Activated B cell treated with CpG ODN at 0.5 μM for 24 hours (primary cell): Measurements from ENCODE around the gene HELZ. TPM values are rescaled to one million over a fixed set of nuclear protein-coding genes. Genes with fewer than 3 reads are reported as not detected.

Experiments
- ATAC-seq: fragments of 200-7000 bp; cut with Tn5 transposase; one replicate; pipeline ENCODE4 v1.10.0; 2021; ENCODE audit warnings: low read depth, mild to moderate bottlenecking, moderate library complexity
- CTCF ChIA-PET: fragments of 350-600 bp; sonication (Branson Sonifier 250); formaldehyde crosslinking; loops from one replicate; lab custom pipeline; 2021; ENCODE audit warnings: antibody characterized with exemption; lab: Charles Lee
- POLR2A ChIA-PET: fragments of 350-600 bp; sonication (Branson Sonifier 250); formaldehyde crosslinking; loops from one replicate; lab custom pipeline; 2021; ENCODE audit warnings: antibody characterized with exemption; lab: Charles Lee
- DNase-seq: peaks from one replicate; pipeline ENCODE4 v3.0.0; 2022
- H3K27ac Mint-ChIP-seq: one replicate; pipeline ENCODE4 v1.8.0; 2020; ENCODE audit warnings: mixed read lengths
- H3K27me3 Mint-ChIP-seq: one replicate; pipeline ENCODE4 v1.8.0; 2021; ENCODE audit warnings: mixed read lengths
- H3K36me3 Mint-ChIP-seq: one replicate; pipeline ENCODE4 v1.8.0; 2021; ENCODE audit warnings: low read depth, mixed read lengths
- H3K4me1 Mint-ChIP-seq: one replicate; pipeline ENCODE4 v1.8.0; 2021; ENCODE audit warnings: mixed read lengths
- H3K4me3 Mint-ChIP-seq: one replicate; pipeline ENCODE4 v1.8.0; 2020; ENCODE audit warnings: mild to moderate bottlenecking, mixed read lengths
- H3K9me3 Mint-ChIP-seq: one replicate; pipeline ENCODE4 v1.8.0; 2020; ENCODE audit warnings: mixed read lengths
- intact Hi-C: fragments of 100-400 bp; cut with micrococcal nuclease; formaldehyde crosslinking; loops from one replicate; pipeline ENCODE4 v1.15.1; 2024
- total RNA-seq: library from RNA; stranded (reverse); gene quantifications from 2 replicates; pipeline ENCODE4 v1.2.3, GENCODE V29; 2022
- TF ChIP-seq, protein P1 (sequence below): fragments of 200-600 bp; IDR thresholded peaks from one replicate; pipeline ENCODE4 v1.8.0; 2022; ENCODE audit warnings: antibody characterized with exemption, mild to moderate bottlenecking

HELZ gene
- total RNA-seq, 1 donor from 2014 or later = 69.7 TPM

DNA sequence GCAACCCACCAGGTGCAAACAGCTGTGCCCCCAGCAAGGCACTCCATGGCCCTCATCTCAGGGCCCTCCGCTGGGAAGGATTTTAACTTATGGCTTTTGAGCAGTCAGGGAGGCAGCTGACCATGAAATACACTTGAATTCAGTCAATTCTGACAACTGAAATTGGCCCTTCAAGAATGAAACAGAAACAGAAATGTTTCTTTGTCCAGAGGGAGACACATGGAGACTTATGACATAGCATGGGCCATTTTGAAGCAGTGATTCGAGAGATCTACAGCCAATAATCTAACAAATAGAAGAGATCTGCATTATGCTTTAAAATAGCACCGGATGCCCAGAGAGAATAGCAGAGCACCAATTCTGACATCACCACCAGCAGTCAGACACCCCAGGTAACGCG lies 193.2 kb downstream of the HELZ start:
- Mint-ChIP-seq H3K27me3 (no peaks in the 10 kb centered on the region), H3K4me1 (peaks cover 2% of the 10 kb centered on the region), H3K4me3 (no peak overlapping the region), H3K9me3 (peaks cover 22% of the 10 kb centered on the region), H3K27ac (no peak overlapping the region), H3K36me3 (peaks cover 5% of the 10 kb centered on the region)
- DNase-seq = no peak
- TF ChIP-seq, protein P1, sequence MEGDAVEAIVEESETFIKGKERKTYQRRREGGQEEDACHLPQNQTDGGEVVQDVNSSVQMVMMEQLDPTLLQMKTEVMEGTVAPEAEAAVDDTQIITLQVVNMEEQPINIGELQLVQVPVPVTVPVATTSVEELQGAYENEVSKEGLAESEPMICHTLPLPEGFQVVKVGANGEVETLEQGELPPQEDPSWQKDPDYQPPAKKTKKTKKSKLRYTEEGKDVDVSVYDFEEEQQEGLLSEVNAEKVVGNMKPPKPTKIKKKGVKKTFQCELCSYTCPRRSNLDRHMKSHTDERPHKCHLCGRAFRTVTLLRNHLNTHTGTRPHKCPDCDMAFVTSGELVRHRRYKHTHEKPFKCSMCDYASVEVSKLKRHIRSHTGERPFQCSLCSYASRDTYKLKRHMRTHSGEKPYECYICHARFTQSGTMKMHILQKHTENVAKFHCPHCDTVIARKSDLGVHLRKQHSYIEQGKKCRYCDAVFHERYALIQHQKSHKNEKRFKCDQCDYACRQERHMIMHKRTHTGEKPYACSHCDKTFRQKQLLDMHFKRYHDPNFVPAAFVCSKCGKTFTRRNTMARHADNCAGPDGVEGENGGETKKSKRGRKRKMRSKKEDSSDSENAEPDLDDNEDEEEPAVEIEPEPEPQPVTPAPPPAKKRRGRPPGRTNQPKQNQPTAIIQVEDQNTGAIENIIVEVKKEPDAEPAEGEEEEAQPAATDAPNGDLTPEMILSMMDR = no peak
- ATAC-seq = no peak
- intact Hi-C loops = no loop called here
- CTCF ChIA-PET = no interaction called here
- POLR2A ChIA-PET = no interaction called here

DNA sequence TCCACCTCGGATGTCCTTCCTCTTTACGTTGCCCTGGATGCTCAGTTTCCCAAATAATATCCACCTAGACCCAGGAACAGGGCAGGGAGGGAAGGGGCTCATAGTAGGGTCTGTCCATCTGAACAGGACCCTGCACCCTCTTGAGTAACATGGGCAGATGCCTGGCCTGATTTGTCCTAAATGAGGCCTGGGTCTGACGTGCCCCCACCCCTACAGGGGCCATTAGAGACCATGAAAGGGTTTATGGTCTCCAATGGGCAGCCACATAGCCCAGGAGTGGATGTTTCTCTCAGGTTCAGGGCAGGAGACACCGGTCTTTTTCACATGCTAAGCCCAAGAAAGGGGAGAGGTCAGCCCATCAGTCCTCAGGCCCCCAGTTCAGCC lies 193.8 kb downstream of the HELZ start:
- DNase-seq (no peak), ATAC-seq (no peak)
- Mint-ChIP-seq H3K27ac (no peak overlapping the region), H3K9me3 (peaks cover 23% of the 10 kb centered on the region), H3K4me1 (no peaks in the 10 kb centered on the region), H3K4me3 (no peak overlapping the region), H3K27me3 (no peaks in the 10 kb centered on the region), H3K36me3 (peaks cover 5% of the 10 kb centered on the region)
- TF ChIP-seq, protein P1 = no peak
- POLR2A ChIA-PET = no interaction called here
- CTCF ChIA-PET = no interaction called here
- intact Hi-C loops = no loop called here

DNA sequence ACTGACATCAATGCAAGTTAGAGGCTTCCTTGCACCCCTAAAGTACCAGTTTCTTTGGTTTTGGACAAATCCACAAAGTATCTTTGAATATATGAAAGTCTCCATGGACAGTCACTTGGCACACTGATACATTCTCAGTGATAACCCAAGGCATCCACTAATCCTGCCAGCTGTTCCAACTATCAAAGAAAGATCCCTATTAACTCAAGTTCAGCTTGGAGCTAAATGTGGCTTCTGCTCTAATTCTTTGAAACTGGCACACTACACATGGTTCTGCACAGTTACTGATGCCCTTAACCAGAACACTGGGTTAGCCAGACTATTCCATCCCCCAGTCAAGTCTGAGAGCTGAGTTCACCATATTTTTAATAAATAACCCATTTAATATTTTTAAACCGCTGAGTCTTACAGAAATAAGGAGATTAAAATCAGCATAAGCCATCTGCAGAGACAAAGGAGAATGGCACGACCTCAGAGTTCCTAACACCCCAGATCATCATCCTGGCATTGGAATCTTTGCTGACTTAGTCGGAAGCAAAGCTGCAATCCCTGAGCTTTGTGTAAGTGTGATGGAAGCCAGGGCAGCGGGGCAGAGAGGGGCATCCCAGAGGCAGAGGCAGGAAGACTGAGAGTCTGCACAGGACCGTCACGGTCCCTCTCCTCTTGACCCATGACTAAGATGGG lies 194.4 kb downstream of the HELZ start:
- Mint-ChIP-seq H3K36me3 (peaks cover 5% of the 10 kb centered on the region), H3K27me3 (no peaks in the 10 kb centered on the region), H3K9me3 (peaks cover 23% of the 10 kb centered on the region), H3K4me1 (no peaks in the 10 kb centered on the region), H3K27ac (no peak overlapping the region), H3K4me3 (no peak overlapping the region)
- CTCF ChIA-PET = no interaction called here
- TF ChIP-seq, protein P1 = no peak
- intact Hi-C loops = no loop called here
- DNase-seq (no peak), ATAC-seq (no peak)
- POLR2A ChIA-PET = no interaction called here

DNA sequence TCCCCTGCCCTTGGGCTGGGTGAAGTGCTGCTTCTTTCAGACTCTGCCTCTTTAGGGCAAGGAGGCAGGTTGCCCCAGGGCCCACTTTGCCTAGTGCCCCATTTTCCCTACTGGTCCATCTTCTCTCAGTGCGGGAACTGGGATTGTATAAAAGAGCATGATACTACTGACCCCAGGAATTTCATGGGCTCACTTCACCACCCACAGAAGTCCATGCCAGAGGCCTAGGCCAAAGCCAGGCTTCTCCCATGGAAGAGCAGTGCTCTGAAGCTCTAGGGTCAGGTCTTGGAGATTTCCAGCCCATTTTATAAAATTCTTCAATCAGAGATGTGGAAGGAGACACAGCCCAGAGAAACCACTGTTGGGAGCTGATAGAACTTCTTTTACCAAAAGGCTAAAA lies 194.9 kb downstream of the HELZ start:
- peaks cover 5% of the 10 kb centered on the region for H3K36me3 Mint-ChIP-seq
- peaks cover 23% of the 10 kb centered on the region for H3K9me3 Mint-ChIP-seq
- ATAC-seq = no peak
- no peaks in the 10 kb centered on the region for H3K27me3 Mint-ChIP-seq
- TF ChIP-seq, protein P1 = no peak
- DNase-seq = no peak
- no peaks in the 10 kb centered on the region for H3K4me1 Mint-ChIP-seq
- CTCF ChIA-PET = no interaction called here
- H3K4me3 Mint-ChIP-seq = no peak overlapping the region
- H3K27ac Mint-ChIP-seq = no peak overlapping the region
- POLR2A ChIA-PET = no interaction called here
- intact Hi-C loops = no loop called here

DNA sequence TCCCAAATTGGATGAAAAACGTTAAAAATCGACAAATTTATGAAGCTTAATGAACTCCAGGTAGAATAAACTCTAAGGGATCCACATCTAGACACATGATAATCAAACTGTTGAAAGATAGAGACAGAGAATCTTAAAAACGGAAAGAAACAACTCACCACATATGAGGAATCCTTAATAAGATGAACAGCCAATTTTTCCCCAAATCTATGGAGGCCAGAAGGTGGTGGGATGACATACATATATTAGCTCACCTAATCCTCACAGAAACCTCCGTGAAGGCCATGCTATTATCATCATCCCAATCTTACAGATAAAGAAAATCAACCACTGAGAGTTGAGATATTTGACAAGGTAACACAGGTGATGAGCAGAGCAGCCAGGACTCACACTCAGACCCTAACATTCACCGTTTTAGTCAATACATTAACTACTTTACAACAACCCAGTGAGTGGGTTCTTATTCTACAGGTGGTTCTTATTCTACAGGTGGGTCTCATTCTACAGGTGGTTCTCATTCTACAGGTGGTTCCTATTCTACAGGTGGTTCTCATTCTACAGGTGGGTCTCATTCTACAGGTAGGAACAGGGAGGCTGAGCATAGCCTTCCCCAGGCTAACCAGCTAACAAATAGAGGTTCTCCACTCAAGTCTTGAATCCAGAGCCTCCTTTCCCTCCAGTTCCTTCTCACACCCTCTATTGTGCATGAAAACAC lies 195.8 kb downstream of the HELZ start:
- POLR2A ChIA-PET = interaction anchor here (0.6 kb wide), 1 partner anchor 601 kb away, joined by 3 read pairs; no protein-coding TSS in a partner anchor
- no peak for ATAC-seq
- no peak for DNase-seq
- TF ChIP-seq, protein P1 = no peak
- Mint-ChIP-seq H3K9me3 (peaks cover 23% of the 10 kb centered on the region), H3K36me3 (peaks cover 5% of the 10 kb centered on the region), H3K4me3 (no peak overlapping the region), H3K4me1 (no peaks in the 10 kb centered on the region), H3K27me3 (no peaks in the 10 kb centered on the region), H3K27ac (no peak overlapping the region)
- CTCF ChIA-PET = no interaction called here
- intact Hi-C loops = no loop called here
